HCT116 (cell line): ENCODE measurements around the gene VMO1. TPM values are rescaled to one million over a fixed set of nuclear protein-coding genes. Genes with fewer than 3 reads are reported as not detected.

ENCODE experiments used
- ATAC-seq: fragments of 200-7000 bp; cut with Tn5 transposase; 2 replicates; pipeline ENCODE4 v1.9.1; 2020; ENCODE audit warnings: mild to moderate bottlenecking, moderate library complexity
- BruUV-seq: library from RNA; stranded (reverse); fragments of 400-500 nt; replicated peaks from 2 replicates; lab custom pipeline; 2021; lab: Mats Ljungman, UMichigan
- CTCF ChIA-PET: fragments of 300-600 bp; sonication (Branson Sonifier 250); formaldehyde crosslinking; loops from one replicate; lab custom pipeline; 2021; ENCODE audit warnings: antibody characterized with exemption; lab: Charles Lee
- POLR2A ChIA-PET: fragments of 300-600, 350-600 bp; sonication (Branson Sonifier 250); formaldehyde crosslinking; loops from one replicate; lab custom pipeline; 2021; ENCODE audit warnings: antibody characterized with exemption; lab: Charles Lee
- RAD21 ChIA-PET, 2 experiments: fragments of 300-600 bp; sonication (Branson Sonifier 250); formaldehyde crosslinking; loops; one replicate each; lab custom pipeline; 2023; ENCODE audit warnings: low total read pairs in 2 of 2; ENCODE audit not compliant: uncharacterized antibody in 2 of 2, unreplicated experiment in 2 of 2, low non-redundant PET in 1 of 2; lab: Charles Lee
- DNase-seq: peaks from one replicate; pipeline ENCODE4 v3.0.0-alpha.2; 2010; ENCODE audit warnings: low read depth, low spot score
- H2AFZ ChIP-seq: fragments of 200-600 bp; shearing (Covaris generic), sonication (generic); 2 replicates; pipeline ENCODE4 v1.6.1; 2017; ENCODE audit warnings: low read depth, mixed run types, mixed read lengths, antibody characterized with exemption, low read length; ENCODE audit not compliant: poor library complexity, severe bottlenecking
- H3K27ac ChIP-seq: 2 replicates; pipeline ENCODE4 v1.5.1; 2012; ENCODE audit warnings: low read depth, low read length
- H3K27me3 ChIP-seq: fragments of 200-600 bp; sonication (generic); 2 replicates; pipeline ENCODE4 v1.6.1; 2016; ENCODE audit warnings: mixed run types, low read length, mixed read lengths; ENCODE audit not compliant: insufficient read depth
- H3K36me3 ChIP-seq, 2 experiments: fragments of 200-500 bp in 1 of 2; fragments of 200-600 bp in 1 of 2; sonication (Bioruptor generic) in 1 of 2; sonication (generic) in 1 of 2; 2 replicates each; pipeline versions ENCODE4 v1.5.1 to v1.6.1; 2014 to 2016; ENCODE audit warnings: low read length in 2 of 2, inconsistent platforms in 1 of 2, mixed read lengths in 1 of 2, mixed run types in 1 of 2; ENCODE audit not compliant: insufficient read depth in 2 of 2, control insufficient read depth in 1 of 2
- H3K4me1 ChIP-seq, 2 experiments: fragments of 200-600 bp in 1 of 2; sonication (generic) in 1 of 2; 2 replicates each; pipeline versions ENCODE4 v1.5.1 to v1.6.1; 2012 to 2017; ENCODE audit warnings: low read length in 2 of 2, inconsistent platforms in 1 of 2, mild to moderate bottlenecking in 1 of 2, mixed read lengths in 1 of 2, mixed run types in 1 of 2, moderate library complexity in 1 of 2; ENCODE audit not compliant: insufficient read depth in 2 of 2, control insufficient read depth in 1 of 2
- H3K4me2 ChIP-seq: fragments of 200-600 bp; sonication (generic); 2 replicates; pipeline ENCODE4 v1.6.1; 2017; ENCODE audit warnings: mixed run types, low read length, mixed read lengths
- H3K4me3 ChIP-seq, 2 experiments: fragments of 200-600 bp in 1 of 2; sonication (generic) in 1 of 2; replicated peaks in 1 of 2; 2 replicates each; pipeline ENCODE4 v1.5.1; 2011 to 2016; ENCODE audit warnings: low read length in 2 of 2, control low read depth in 1 of 2, low read depth in 1 of 2, mild to moderate bottlenecking in 1 of 2, mixed read lengths in 1 of 2, mixed run types in 1 of 2
- H3K79me2 ChIP-seq: fragments of 200-600 bp; sonication (generic); 2 replicates; pipeline ENCODE4 v1.6.1; 2017; ENCODE audit warnings: mild to moderate bottlenecking, mixed run types, low read length, moderate library complexity, mixed read lengths; ENCODE audit not compliant: insufficient read depth
- H3K9ac ChIP-seq: fragments of 200-600 bp; sonication (generic); 2 replicates; pipeline ENCODE4 v1.6.1; 2016; ENCODE audit warnings: low read length, mixed read lengths
- H3K9me2 ChIP-seq: fragments of 200-600 bp; sonication (generic), shearing (Covaris generic); 2 replicates; pipeline ENCODE4 v1.6.1; 2017; ENCODE audit warnings: mixed run types, mild to moderate bottlenecking, moderate library complexity; ENCODE audit not compliant: insufficient read depth
- H3K9me3 ChIP-seq, 2 experiments: fragments of 200-500 bp in 1 of 2; fragments of 200-600 bp in 1 of 2; sonication (Bioruptor generic) in 1 of 2; sonication (generic) in 1 of 2; 2 replicates each; pipeline ENCODE4 v1.6.1; 2014 to 2017; ENCODE audit warnings: low read length in 2 of 2, mixed read lengths in 2 of 2, inconsistent platforms in 1 of 2, low read depth in 1 of 2, mild to moderate bottlenecking in 1 of 2, mixed run types in 1 of 2, moderate library complexity in 1 of 2; ENCODE audit not compliant: control insufficient read depth in 1 of 2, insufficient read depth in 1 of 2
- H4K20me1 ChIP-seq: fragments of 200-600 bp; sonication (generic), shearing (Covaris generic); 2 replicates; pipeline ENCODE4 v1.6.1; 2017; ENCODE audit warnings: mixed run types, mild to moderate bottlenecking, moderate library complexity; ENCODE audit not compliant: insufficient read depth
- CEBPB ChIP-seq: IDR thresholded peaks from 2 replicates; pipeline ENCODE4 v1.6.1; 2012; ENCODE audit warnings: low read depth
- EGR1 ChIP-seq: IDR thresholded peaks from 2 replicates; pipeline ENCODE4 v1.6.1; 2012; ENCODE audit warnings: low read depth
- ELF1 ChIP-seq: IDR thresholded peaks from 2 replicates; pipeline ENCODE4 v1.6.1; 2012; ENCODE audit warnings: low read depth, borderline replicate concordance
- EZH2 ChIP-seq: fragments of 200-600 bp; sonication (generic); IDR thresholded peaks from 2 replicates; pipeline ENCODE4 v1.6.1; 2017; ENCODE audit warnings: antibody characterized with exemption, mixed run types
- JUND ChIP-seq: IDR thresholded peaks from 2 replicates; pipeline ENCODE4 v1.6.1; 2012
- POLR2AphosphoS5 ChIP-seq: IDR thresholded peaks from 2 replicates; pipeline ENCODE4 v1.6.1; 2011; ENCODE audit warnings: mild to moderate bottlenecking, low read depth, low read length, moderate library complexity
- SP1 ChIP-seq: IDR thresholded peaks from 2 replicates; pipeline ENCODE4 v1.6.1; 2012; ENCODE audit warnings: low read depth
- SRF ChIP-seq: IDR thresholded peaks from 2 replicates; pipeline ENCODE4 v1.6.1; 2012; ENCODE audit warnings: low read depth
- YY1 ChIP-seq: IDR thresholded peaks from 2 replicates; pipeline ENCODE4 v1.6.1; 2011; ENCODE audit warnings: low read length, low read depth, moderate library complexity, mild to moderate bottlenecking; ENCODE audit not compliant: insufficient replicate concordance; ENCODE audit errors: extremely low read depth
- intact Hi-C: fragments of 100-400 bp; cut with micrococcal nuclease; formaldehyde crosslinking; loops from 2 replicates; pipeline ENCODE4 v1.10.0; 2022
- total RNA-seq: library from RNA; stranded (reverse); gene quantifications from one replicate; pipeline ENCODE4 v1.2.1, GENCODE V29; 2021; ENCODE audit not compliant: unreplicated experiment
- TF ChIP-seq, protein P1 (sequence below), 3 experiments: fragments of 200-600 bp in 1 of 3; sonication (generic) in 1 of 3; IDR thresholded peaks in 2 of 3; conservative IDR thresholded peaks in 1 of 3; 2 replicates each; pipeline ENCODE4 v1.5.1; 2012 to 2017; ENCODE audit warnings: low read depth in 2 of 3, low read length in 2 of 3, antibody characterized with exemption in 1 of 3, borderline replicate concordance in 1 of 3, control low read depth in 1 of 3, mild to moderate bottlenecking in 1 of 3, mixed read lengths in 1 of 3, mixed run types in 1 of 3, moderate library complexity in 1 of 3; ENCODE audit not compliant: insufficient read depth in 1 of 3
- TF ChIP-seq, protein P2 (sequence below): IDR thresholded peaks from 2 replicates; pipeline ENCODE4 v1.6.1; 2012

The VMO1 gene
- total RNA-seq, 1 experiment from 2014 or later: 0.76 TPM

- TF ChIP-seq, protein P1, sequence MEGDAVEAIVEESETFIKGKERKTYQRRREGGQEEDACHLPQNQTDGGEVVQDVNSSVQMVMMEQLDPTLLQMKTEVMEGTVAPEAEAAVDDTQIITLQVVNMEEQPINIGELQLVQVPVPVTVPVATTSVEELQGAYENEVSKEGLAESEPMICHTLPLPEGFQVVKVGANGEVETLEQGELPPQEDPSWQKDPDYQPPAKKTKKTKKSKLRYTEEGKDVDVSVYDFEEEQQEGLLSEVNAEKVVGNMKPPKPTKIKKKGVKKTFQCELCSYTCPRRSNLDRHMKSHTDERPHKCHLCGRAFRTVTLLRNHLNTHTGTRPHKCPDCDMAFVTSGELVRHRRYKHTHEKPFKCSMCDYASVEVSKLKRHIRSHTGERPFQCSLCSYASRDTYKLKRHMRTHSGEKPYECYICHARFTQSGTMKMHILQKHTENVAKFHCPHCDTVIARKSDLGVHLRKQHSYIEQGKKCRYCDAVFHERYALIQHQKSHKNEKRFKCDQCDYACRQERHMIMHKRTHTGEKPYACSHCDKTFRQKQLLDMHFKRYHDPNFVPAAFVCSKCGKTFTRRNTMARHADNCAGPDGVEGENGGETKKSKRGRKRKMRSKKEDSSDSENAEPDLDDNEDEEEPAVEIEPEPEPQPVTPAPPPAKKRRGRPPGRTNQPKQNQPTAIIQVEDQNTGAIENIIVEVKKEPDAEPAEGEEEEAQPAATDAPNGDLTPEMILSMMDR (IDR thresholded peaks at IDR 0.05 in 2 of 3, conservative IDR thresholded peaks at IDR 0.05 in 1 of 3; ENCODE audit: borderline replicate concordance in 1 of 3, insufficient read depth in 1 of 3, low read depth in 2 of 3, low read length in 2 of 3): no peak
Measured at GRCh38 chr17:4766201-4766600, 20.0 kb downstream of the VMO1 start (continued).

DNA sequence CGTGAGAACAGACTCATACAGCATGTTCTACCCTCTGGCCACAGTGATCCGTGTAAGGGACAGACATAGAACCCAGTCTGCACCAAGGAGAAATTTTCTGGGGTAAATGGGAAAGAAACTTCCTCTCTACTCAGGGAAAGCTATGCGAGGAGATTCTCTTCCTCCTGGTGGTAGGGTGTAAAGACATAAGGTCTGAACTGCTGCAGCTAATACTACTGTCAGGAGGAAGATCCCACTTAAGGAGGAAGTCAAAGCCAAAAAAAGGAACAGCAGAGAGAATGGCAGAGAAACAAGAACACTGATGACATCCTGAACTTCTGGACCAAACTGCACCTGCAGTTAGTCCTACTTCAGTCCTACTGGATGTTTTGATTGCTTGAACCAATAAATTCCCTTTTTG, 21.6 kb downstream of the VMO1 start:
- Histone ChIP-seq H2AFZ (no peak overlapping the region), H3K4me2 (no peak overlapping the region), H3K27me3 (no peaks in the 10 kb centered on the region), H3K9me2 (no peaks in the 10 kb centered on the region), H3K4me1 (peaks cover 0 to 4% of the 10 kb centered on the region in 2 experiments; a peak in 2 of 4 replicates), H4K20me1 (no peaks in the 10 kb centered on the region), H3K79me2 (no peaks in the 10 kb centered on the region), H3K4me3 (no peak overlapping the region), H3K27ac (no peak overlapping the region), H3K36me3 (no peaks in the 10 kb centered on the region), H3K9ac (no peak overlapping the region), H3K9me3 (no peaks in the 10 kb centered on the region)
- ChIA-PET CTCF (no interaction called here), RAD21 (no interaction called here), POLR2A (no interaction called here)
- BruUV-seq: no TSS peak
- no peak for DNase-seq
- intact Hi-C loops: no loop called here
- ATAC-seq: no peak
- TF ChIP-seq SRF: no peak
- TF ChIP-seq YY1: no peak
- no peak for TF ChIP-seq EZH2
- no peak for TF ChIP-seq EGR1
- no peak for TF ChIP-seq ELF1

GRCh38 chr17:4759776-4760236, 26.4 kb downstream of the VMO1 start:
- Histone ChIP-seq H3K4me3 (no peak overlapping the region), H3K9me2 (no peaks in the 10 kb centered on the region), H3K9me3 (no peaks in the 10 kb centered on the region), H3K9ac (no peak overlapping the region), H3K36me3 (no peaks in the 10 kb centered on the region), H3K79me2 (no peaks in the 10 kb centered on the region), H3K27ac (no peak overlapping the region), H3K4me2 (no peak overlapping the region), H3K27me3 (no peaks in the 10 kb centered on the region), H2AFZ (no peak overlapping the region), H4K20me1 (no peaks in the 10 kb centered on the region), H3K4me1 (no peaks in the 10 kb centered on the region)
- intact Hi-C loops: no loop called here
- BruUV-seq: no TSS peak
- ATAC-seq (no peak), DNase-seq (no peak)
- POLR2A ChIA-PET: no interaction called here
- CTCF ChIA-PET: no interaction called here
- RAD21 ChIA-PET: no interaction called here
- no peak for TF ChIP-seq CEBPB
- no peak for TF ChIP-seq SP1
- no peak for TF ChIP-seq EZH2
- TF ChIP-seq JUND: no peak
- TF ChIP-seq, protein P1 (IDR thresholded peaks at IDR 0.05 in 2 of 3, conservative IDR thresholded peaks at IDR 0.05 in 1 of 3; ENCODE audit: borderline replicate concordance in 1 of 3, insufficient read depth in 1 of 3, low read depth in 2 of 3, low read length in 2 of 3): no peak
- no peak for TF ChIP-seq ELF1
- TF ChIP-seq POLR2AphosphoS5: no peak
- TF ChIP-seq, protein P2, sequence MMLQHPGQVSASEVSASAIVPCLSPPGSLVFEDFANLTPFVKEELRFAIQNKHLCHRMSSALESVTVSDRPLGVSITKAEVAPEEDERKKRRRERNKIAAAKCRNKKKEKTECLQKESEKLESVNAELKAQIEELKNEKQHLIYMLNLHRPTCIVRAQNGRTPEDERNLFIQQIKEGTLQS: no peak
